ENCODE measurements around the gene TECPR2.

DNA sequence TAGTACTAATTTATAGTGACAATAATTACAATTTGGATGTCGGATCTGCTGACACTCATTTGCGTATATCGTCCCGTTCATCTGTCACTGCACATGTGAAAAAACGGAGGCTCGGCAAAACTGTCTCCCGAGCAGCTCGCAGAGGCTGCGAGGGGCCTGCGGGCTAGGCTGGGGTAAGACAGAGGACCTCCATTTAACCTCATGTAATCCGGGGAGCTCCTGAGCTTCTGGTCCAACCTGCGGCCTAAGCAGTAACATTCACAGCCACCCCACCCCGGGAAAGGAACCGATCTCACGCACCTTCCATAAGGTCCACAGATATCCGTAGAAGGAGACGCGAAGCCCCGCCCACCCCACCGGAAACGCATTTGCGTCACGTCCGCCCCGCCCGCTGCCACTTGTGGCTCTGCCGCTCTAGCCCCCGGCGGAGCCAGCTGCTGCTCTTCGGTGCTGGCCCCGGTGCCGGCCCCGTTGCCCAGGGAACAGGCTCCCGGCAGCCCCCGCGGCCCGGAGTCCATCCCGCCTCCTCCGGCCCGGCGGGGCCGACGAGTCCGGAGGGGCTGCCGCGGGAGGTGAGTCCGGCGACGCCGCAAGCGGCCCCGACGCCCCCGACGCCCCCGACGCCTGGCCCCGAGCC is at the start of gene TECPR2, which contains the start of gene CINP:
- TF ChIP-seq, protein P1, sequence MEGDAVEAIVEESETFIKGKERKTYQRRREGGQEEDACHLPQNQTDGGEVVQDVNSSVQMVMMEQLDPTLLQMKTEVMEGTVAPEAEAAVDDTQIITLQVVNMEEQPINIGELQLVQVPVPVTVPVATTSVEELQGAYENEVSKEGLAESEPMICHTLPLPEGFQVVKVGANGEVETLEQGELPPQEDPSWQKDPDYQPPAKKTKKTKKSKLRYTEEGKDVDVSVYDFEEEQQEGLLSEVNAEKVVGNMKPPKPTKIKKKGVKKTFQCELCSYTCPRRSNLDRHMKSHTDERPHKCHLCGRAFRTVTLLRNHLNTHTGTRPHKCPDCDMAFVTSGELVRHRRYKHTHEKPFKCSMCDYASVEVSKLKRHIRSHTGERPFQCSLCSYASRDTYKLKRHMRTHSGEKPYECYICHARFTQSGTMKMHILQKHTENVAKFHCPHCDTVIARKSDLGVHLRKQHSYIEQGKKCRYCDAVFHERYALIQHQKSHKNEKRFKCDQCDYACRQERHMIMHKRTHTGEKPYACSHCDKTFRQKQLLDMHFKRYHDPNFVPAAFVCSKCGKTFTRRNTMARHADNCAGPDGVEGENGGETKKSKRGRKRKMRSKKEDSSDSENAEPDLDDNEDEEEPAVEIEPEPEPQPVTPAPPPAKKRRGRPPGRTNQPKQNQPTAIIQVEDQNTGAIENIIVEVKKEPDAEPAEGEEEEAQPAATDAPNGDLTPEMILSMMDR (optimal IDR thresholded peaks at IDR 0.05 in 1 of 3, IDR thresholded peaks at IDR 0.05 in 1 of 3, conservative IDR thresholded peaks at IDR 0.05 in 1 of 3; ENCODE audit: extremely low read depth in 1 of 3, insufficient read depth in 2 of 3, low read length in 3 of 3), result no peak
- no peak for TF ChIP-seq EZH2 (IDR thresholded peaks at IDR 0.05; ENCODE audit: low read length)
